HepG2 (cell line): ENCODE measurements around the gene MAMDC2. TPM values are rescaled to one million over a fixed set of nuclear protein-coding genes. Genes with fewer than 3 reads are reported as not detected.

Source experiments
- ELF1 ChIP-seq: sonication (generic); formaldehyde crosslinking; IDR thresholded peaks from 2 replicates; pipeline ENCODE4 v1.4.0; 2020; ENCODE audit warnings: missing genetic modification reagents
- KDM3A ChIP-seq: IDR thresholded peaks from 2 replicates; pipeline ENCODE4 v1.6.1; 2018; ENCODE audit warnings: low read depth, missing compliant biosample characterization
- RBM39 ChIP-seq: fragments of 200-400 bp; formaldehyde crosslinking; IDR thresholded peaks from one replicate; pipeline ENCODE4 v1.6.1; 2018; ENCODE audit warnings: antibody characterized with exemption, mild to moderate bottlenecking, low read depth, low read length; ENCODE audit not compliant: poor library complexity, severe bottlenecking
- SNAPC2 ChIP-seq: sonication (generic); formaldehyde crosslinking; IDR thresholded peaks from 2 replicates; pipeline ENCODE4 v1.8.1; 2022; ENCODE audit warnings: mild to moderate bottlenecking, missing genetic modification reagents
- SP4 ChIP-seq: sonication (generic); formaldehyde crosslinking; IDR thresholded peaks from 2 replicates; pipeline ENCODE4 v1.8.1; 2023; ENCODE audit warnings: mild to moderate bottlenecking, missing genetic modification reagents
- ZBTB3 ChIP-seq: sonication (generic); formaldehyde crosslinking; IDR thresholded peaks from 2 replicates; pipeline ENCODE4 v1.4.0; 2020; ENCODE audit warnings: low read depth, mild to moderate bottlenecking, moderate library complexity, missing genetic modification reagents, borderline replicate concordance
- ZBTB40 ChIP-seq, 2 experiments: fragments of 450-650 bp in 1 of 2; sonication (generic) in 1 of 2; formaldehyde crosslinking in 1 of 2; IDR thresholded peaks; 2 replicates each; pipeline versions ENCODE4 v1.6.1 to v1.8.0; 2016 to 2022; ENCODE audit warnings: antibody characterized with exemption in 1 of 2, mild to moderate bottlenecking in 1 of 2, missing genetic modification reagents in 1 of 2
- polyA plus RNA-seq, 8 experiments: library from polyadenylated mRNA; depleted of rRNA in 3 of 8; stranded (reverse) in 7 of 8; unstranded in 1 of 8; fragments of >200 nt; fragmentation: Illumina TruSeq in 4 of 8; extraction: Trizol in 4 of 8; gene quantifications; 2 replicates each; pipeline versions ENCODE4 v1.2.1 to v1.2.3, GENCODE V29; 2011 to 2016; ENCODE audit warnings: low read depth in 4 of 8, missing spikeins in 1 of 8, mixed read lengths in 1 of 8; ENCODE audit not compliant: insufficient read depth in 1 of 8
- total RNA-seq, 5 experiments: library from RNA; depleted of rRNA; stranded (reverse); fragments of >200 nt; fragmentation: Illumina TruSeq; extraction: Trizol; gene quantifications; 2 replicates each; pipeline ENCODE4 v1.2.3, GENCODE V29; 2016; ENCODE audit warnings: low read depth in 1 of 5
- TF ChIP-seq, protein P1 (sequence below): sonication (generic); formaldehyde crosslinking; IDR thresholded peaks from 2 replicates; pipeline ENCODE4 v1.4.0; 2020; ENCODE audit warnings: mild to moderate bottlenecking, missing genetic modification reagents

The MAMDC2 gene
- total and polyA plus RNA-seq, 2 of the 13 experiments (the other 11 are each of a cell fraction or from before 2014, with no cell fraction given), result not detected

DNA sequence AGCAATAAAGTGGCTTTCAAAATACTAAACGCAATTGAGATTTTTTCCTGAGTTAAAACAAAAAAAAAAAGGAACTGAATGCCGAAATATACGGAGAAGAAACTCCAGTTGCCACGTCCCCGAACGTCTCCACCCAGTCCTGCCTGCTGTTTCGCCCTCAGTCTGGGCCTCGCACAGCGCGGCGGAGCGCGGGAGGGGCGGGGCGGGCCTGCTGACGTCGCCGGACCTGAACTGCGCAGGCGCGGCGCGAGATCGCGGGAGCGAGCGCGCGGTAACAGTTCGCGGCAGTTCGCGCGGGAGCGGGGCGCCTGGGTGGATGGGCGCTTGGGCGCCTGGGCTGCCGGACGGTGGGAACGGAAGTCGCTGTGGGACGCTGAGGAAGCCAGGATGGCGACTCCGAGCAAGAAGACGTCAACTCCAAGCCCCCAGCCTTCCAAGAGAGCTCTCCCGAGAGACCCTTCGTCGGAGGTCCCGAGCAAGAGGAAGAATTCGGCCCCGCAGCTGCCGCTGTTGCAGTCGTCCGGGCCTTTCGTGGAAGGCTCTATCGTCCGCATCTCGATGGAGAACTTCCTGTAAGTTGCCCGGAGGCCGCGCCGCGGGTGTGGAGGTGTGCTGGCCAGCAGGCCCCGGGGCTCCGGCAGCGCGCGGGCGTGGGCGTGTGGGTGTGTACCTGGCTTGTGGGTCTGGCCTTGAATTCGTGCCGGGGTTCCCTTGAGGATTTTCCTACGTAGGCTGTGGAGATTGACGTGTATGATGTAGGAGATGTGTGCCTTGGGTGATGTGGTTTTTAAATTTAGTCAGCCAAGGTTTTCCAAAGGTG is 215.3 kb downstream of the MAMDC2 start, which contains the start of gene SMC5 (continued):
- TF ChIP-seq ZBTB40 (IDR thresholded peaks at IDR 0.05), result no peak
- TF ChIP-seq ZBTB40 (CRISPR knock-in tag; IDR thresholded peaks at IDR 0.05), result peak; percentile 55; the same call in 1 of the 2 replicates
- TF ChIP-seq, protein P1, sequence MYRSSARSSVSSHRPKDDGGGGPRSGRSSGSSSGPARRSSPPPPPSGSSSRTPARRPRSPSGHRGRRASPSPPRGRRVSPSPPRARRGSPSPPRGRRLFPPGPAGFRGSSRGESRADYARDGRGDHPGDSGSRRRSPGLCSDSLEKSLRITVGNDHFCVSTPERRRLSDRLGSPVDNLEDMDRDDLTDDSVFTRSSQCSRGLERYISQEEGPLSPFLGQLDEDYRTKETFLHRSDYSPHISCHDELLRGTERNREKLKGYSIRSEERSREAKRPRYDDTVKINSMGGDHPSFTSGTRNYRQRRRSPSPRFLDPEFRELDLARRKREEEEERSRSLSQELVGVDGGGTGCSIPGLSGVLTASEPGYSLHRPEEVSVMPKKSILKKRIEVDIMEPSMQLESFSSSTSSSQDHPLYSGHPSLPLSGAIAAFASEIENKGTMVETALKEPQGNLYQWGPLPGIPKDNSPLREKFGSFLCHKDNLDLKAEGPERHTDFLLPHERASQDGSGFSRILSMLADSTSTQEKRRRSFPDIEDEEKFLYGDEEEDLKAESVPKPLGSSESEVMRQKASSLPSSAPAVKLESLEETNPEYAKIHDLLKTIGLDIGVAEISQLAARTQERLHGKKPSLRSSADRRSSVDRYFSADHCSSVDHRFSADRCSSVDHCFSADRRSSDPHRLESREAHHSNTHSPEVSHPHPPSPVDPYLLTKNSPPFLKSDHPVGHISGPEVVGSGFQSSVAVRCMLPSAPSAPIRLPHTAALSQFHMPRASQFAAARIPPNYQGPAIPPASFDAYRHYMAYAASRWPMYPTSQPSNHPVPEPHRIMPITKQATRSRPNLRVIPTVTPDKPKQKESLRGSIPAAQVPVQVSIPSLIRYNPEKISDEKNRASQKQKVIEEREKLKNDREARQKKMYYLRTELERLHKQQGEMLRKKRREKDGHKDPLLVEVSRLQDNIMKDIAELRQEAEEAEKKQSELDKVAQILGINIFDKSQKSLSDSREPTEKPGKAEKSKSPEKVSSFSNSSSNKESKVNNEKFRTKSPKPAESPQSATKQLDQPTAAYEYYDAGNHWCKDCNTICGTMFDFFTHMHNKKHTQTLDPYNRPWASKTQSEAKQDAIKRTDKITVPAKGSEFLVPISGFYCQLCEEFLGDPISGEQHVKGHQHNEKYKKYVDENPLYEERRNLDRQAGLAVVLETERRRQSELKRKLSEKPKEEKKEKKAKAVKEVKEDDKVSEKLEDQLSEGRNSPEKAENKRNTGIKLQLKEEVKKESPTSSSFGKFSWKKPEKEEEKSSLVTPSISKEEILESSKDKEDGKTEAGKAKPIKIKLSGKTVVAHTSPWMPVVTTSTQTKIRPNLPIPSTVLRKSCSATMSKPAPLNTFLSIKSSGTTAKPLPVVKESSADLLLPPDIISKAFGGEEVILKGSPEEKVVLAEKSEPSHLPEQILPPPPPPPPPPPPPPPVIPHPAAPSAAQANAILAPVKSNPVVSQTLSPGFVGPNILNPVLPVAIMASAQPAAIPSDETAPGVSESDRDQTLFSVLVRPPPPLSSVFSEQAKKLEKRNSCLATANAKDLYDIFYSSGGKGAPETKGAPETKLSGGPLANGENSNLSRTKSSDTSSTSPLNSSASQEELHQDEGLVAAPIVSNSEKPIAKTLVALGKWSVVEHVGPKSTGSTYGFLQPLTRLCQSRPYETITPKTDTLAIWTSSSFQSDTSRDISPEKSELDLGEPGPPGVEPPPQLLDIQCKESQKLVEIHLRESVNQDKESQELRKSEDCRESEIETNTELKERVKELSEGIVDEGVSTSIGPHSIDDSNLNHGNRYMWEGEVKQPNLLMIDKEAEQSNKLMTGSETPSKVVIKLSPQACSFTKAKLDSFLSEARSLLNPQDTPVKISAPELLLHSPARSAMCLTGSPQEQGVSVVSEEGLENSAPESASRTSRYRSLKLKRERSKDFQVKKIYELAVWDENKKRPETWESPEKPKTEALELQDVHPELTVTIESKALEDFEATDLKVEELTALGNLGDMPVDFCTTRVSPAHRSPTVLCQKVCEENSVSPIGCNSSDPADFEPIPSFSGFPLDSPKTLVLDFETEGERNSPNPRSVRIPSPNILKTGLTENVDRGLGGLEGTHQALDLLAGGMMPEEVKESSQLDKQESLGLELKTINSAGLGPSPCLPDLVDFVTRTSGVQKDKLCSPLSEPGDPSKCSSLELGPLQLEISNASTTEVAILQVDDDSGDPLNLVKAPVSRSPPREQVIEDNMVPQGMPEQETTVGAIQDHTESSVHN (CRISPR knock-in tag), result peak; percentile 27; the same call in 1 of the 2 replicates
- peak; percentile 58 for TF ChIP-seq RBM39
- TF ChIP-seq SP4, result peak; percentile 72
- peak; percentile 74; the same call in 1 of the 2 replicates for TF ChIP-seq SNAPC2
- TF ChIP-seq ELF1 (CRISPR knock-in tag), result peak; percentile 31; the same call in 1 of the 2 replicates
- 0 out of 2 replicates have a peak, but pooled peaks have one; percentile 57 for TF ChIP-seq ZBTB3
- 0 out of 2 replicates have a peak, but pooled peaks have one; percentile 45 for TF ChIP-seq KDM3A (CRISPR knock-in tag)
